Measurements from ENCODE around the gene RNF207.
"Not testable (repeated sequence)": the region's sequence is repeated elsewhere in the genome, so short reads cannot be mapped to it uniquely, and the experiment has no call there.

The RNF207 gene

GRCh38 chr1:6200188-6200809 lies 5.6 kb upstream of the RNF207 start:
- no peak for DNase-seq

GRCh38 chr1:6202256-6202655 lies 3.7 kb upstream of the RNF207 start:
- DNase-seq, result no peak

- DNase-seq, result no peak
Measured at GRCh38 chr1:6206520-6206855, 569 bp downstream of the RNF207 start.

- no peak for DNase-seq
Measured at GRCh38 chr1:6207075-6207885, 1.4 kb downstream of the RNF207 start.

DNA sequence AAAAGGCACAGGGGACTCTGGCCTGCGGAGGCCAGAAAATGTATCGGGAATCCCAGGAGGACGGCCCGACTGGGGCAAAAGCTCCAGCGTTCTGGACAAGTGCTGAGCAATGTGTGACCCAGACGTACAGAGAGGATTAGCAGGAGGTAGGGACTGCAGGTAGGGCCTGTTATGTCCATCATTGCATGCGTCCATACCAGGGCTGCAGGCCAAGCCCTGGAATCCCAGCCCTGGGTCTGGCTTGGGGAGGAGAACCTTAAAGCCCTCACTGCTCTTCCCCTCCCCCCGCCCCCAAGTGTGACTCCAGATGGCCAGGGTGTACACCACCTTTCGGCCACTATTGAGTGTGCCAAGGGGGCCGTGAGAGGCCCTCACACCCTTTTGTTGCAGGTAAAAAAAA lies 2.0 kb downstream of the RNF207 start:
- DNase-seq, result no peak

GRCh38 chr1:6208723-6209660 lies 3.1 kb downstream of the RNF207 start:
- DNase-seq, result no peak

DNA sequence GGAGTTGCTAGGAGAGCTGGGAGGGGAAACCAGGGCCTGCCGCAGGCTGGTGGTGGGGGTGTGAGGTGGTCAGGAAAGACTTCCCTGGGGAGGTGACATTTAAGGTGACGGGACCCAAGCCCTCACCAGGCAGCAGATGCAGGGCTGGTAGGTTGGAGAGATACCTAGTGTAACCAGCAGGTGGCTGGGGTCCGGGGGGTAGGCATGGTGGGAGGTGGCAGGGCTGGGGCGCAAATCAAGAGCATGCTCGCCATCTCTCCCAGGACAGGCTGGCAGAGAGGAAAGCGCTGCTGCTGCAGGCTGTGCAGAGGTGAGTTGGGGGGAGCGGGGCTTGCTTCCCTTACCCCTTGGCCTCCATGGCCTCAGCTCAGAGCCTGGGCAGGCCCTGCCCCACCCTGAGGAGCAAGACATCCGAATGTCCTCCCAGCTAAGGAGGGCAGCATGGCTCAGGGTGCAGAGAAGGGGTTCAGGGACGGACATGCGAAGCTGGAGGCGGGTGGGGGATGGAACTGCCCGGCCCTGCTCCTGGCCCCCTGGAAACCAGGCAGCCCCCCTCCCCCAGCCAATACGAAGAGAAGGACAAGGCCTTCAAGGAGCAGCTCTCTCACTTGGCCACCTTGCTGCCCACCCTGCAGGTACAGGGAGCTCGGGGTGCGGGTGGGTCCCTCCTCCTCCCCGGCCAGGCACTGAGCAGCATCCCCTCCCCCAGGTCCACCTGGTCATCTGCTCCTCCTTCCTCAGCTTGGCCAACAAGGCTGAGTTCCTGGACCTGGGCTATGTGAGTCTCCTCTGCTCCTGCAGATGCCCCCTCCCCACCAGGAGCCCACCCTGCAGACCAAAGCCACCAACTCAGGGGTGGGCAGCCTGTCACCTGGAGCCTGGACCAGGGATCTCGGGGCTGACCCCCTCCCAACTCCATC lies 4.0 kb downstream of the RNF207 start:
- DNase-seq, result no peak

GRCh38 chr1:6210591-6211355 lies 4.9 kb downstream of the RNF207 start:
- no peak for DNase-seq

- no peak for DNase-seq
Measured at GRCh38 chr1:6211731-6212130, 5.8 kb downstream of the RNF207 start.

DNA sequence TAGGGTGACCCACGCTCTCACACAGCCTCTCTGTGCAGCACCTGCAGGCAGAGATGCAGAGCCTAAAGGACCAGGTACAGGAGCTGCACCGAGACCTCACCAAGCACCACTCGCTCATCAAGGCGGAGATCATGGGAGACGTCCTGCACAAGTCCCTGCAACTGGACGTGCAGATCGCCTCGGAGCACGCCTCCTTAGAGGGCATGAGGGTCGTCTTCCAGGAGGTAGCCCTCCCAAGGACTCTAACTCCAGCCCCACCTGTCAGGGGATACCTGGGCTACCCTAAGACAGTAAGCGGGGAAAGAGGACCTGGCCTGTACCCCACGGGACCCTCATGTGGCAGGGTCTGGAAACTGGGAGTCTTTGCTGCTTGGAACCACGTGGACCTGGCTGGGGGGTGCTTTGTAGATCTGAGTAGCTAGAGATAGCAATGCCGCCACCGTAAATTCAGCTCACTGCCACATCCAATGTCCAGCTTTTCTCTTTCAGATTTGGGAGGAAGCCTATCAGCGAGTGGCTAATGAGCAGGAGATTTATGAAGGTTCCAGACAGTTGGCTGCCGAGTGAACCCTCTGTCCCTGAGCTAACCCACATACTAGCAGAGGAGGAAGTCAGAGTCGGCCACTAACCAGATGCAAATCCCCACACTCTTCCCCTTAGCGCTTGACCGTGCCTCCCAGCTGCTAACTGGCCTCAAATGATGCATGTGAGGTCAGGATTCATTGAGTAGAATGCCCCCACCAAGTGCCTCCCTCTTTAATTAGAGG lies 6.5 kb downstream of the RNF207 start:
- DNase-seq, result no peak

DNA sequence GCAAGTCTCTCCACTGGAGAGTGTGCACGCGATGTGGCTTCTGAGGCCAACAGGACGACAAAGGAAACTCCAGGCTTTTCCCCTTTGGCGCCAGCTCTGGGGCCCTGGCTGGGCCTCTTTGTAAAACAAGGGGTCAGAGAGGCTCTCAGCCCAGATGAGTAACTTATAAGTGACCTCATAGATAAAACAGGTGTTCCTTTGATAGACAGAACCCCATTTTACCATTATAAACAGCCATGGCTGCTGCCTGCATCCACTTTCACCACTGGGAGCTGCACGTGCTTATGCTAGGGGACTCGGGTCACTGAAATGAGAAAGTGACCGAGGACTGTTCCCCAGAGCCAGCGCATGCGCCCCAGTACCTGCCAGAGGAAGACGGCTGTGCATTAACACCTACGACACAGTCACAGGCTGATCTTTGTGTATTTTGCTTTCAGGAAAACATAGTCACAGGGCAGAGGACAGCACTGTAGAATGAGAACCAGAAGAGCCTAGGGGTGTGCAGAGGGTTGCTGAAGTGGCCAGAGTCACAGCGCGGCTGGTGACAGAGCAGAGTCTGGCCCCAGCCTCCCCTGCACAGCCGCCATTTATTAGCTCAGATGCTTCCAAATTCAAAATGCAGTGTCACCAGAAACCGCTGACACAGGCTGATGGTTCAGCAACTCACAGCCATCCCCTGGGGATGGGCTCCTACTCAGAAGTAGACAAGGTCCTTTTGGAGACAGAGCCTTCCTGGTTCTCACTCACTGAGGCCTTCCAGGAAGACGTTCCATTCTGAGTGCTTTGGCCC lies 12.7 kb downstream of the RNF207 start:
- no peak for DNase-seq

GRCh38 chr1:6219641-6220040 lies 13.7 kb downstream of the RNF207 start:
- DNase-seq, result not testable (repeated sequence)

DNA sequence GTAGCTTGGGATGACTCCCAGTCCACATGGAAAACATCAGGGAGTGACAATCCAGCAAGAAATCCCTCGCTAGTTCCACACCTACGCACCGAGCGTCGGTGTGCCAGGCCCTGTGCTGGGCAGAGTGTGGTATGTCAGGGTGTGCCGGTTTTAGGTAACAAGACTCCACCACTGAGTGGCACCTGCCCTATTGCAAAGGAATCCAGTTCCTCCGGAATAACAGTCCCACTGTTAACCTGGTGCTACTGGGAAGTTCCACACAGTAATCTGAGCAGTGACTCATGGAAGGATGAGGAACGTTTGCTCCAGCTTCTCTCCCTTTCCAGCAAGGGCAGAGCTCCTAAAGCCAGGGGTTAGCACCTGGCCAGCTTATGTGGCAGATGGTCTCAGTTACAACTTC lies 14.3 kb downstream of the RNF207 start:
- DNase-seq, result no peak

- DNase-seq, result no peak
Measured at GRCh38 chr1:6221210-6221784, 15.4 kb downstream of the RNF207 start.

GRCh38 chr1:6222636-6223035 lies 16.7 kb downstream of the RNF207 start:
- DNase-seq, result no peak

- no peak for DNase-seq
Measured at GRCh38 chr1:6223617-6224016, 17.7 kb downstream of the RNF207 start.

DNA sequence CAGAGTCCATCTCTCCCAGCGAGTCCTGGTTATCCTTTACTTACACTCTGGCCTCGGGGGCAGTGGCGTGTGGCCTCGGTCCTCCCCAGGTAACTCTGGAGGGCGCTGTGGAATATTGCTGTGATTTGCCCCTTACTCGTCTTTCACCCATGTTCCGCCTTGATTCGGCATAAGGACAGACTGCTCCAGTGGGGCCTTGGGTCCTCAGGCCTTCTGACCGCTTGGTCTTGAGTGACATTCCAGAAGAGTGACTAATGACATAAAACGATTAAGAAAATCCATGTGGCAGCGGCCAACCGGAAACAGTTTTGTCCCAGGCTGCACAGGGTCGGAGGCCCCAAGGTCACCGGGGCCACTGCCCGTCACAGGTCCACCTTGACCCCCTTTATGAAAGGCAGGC lies 18.8 kb downstream of the RNF207 start:
- no peak for DNase-seq

DNA sequence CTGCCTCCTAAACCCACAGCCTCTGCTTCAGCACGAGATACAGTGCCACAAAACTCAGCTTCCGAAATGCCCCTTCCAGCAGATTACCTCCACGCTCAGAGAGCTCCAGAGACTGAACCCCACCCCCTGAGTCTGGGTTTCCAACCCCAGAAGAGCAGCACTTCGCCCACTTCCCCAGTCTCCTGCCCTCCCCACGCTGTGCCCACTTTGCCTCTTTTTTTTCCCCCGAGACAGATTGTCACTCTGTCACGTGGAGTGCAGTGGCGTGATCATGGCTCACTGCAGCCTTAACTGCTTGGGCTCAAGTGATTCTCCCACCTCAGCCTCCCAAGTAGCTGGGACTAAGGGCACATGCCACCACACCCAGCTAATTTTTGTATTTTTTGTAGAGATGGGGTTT lies 19.7 kb downstream of the RNF207 start:
- no peak for DNase-seq

GRCh38 chr1:6233376-6233775 lies 27.5 kb downstream of the RNF207 start:
- no peak for DNase-seq
